Stimulated activated CD8-positive, alpha-beta memory T cell treated with anti-CD3 and anti-CD28 coated beads, Interleukin-7, amount 100 ng/mL, for 1 hour (primary cell): ENCODE measurements around the gene TMEM151A.
"Not testable (repeated sequence)": the region's sequence is repeated elsewhere in the genome, so short reads cannot be mapped to it uniquely, and the experiment has no call there.

ENCODE experiments used
- DNase-seq, 2 donors: peaks; one replicate each; pipeline ENCODE4 v3.0.0-alpha.2; 2020; ENCODE audit warnings: low read depth in 2 of 2

Gene TMEM151A

GRCh38 chr11:66267379-66268243 is 24.1 kb upstream of the TMEM151A start:
- peak; percentile 69 to 71 for DNase-seq

- DNase-seq = peak; percentile 99 to 100
These were observed 23.3 kb upstream of the TMEM151A start, which contains the start of gene RAB1B for GRCh38 chr11:66268244-66268951. RAB1B (plus strand) TSS chr11:66268639; CDS start chr11:66268680, 41 bp downstream.

GRCh38 chr11:66268952-66269905 is 22.5 kb upstream of the TMEM151A start:
- no peak for DNase-seq

- no peak for DNase-seq
These were observed 19.9 kb upstream of the TMEM151A start for GRCh38 chr11:66271816-66272215.

GRCh38 chr11:66272596-66272995 is 19.1 kb upstream of the TMEM151A start:
- DNase-seq = no peak

- no peak for DNase-seq
These were observed 17.5 kb upstream of the TMEM151A start for GRCh38 chr11:66274219-66274618.

- DNase-seq = no peak
These were observed 16.3 kb upstream of the TMEM151A start for GRCh38 chr11:66275396-66275795.

GRCh38 chr11:66275984-66276612 is 15.6 kb upstream of the TMEM151A start:
- no peak for DNase-seq

- DNase-seq = not testable (repeated sequence)
These were observed 15.1 kb upstream of the TMEM151A start for GRCh38 chr11:66276619-66277018.

GRCh38 chr11:66277064-66277463 is 14.6 kb upstream of the TMEM151A start:
- not testable (repeated sequence) for DNase-seq

GRCh38 chr11:66277471-66278362 is 14.0 kb upstream of the TMEM151A start, which contains the start of gene CNIH2:
CNIH2 (plus strand) TSS chr11:66278175; CDS start chr11:66278457, 282 bp downstream.
- no peak for DNase-seq

- DNase-seq = no peak
These were observed 13.2 kb upstream of the TMEM151A start for GRCh38 chr11:66278363-66279091.

GRCh38 chr11:66279092-66279734 is 12.5 kb upstream of the TMEM151A start:
- no peak for DNase-seq

GRCh38 chr11:66280428-66280827 is 11.3 kb upstream of the TMEM151A start:
- DNase-seq = no peak

- DNase-seq = no peak
These were observed 10.7 kb upstream of the TMEM151A start for GRCh38 chr11:66281001-66281400.

GRCh38 chr11:66281776-66282467 is 9.8 kb upstream of the TMEM151A start:
- DNase-seq = no peak

GRCh38 chr11:66282468-66283455 is 8.9 kb upstream of the TMEM151A start:
- DNase-seq = peak; percentile 98 to 99
